Sigmoid colon (tissue), 4 donors: ENCODE results near the gene APLP2.

Experiments used
- CTCF ChIP-seq, 4 experiments: fragments of 450-650 bp in 3 of 4; fragments of 200-600 bp in 1 of 4; IDR thresholded peaks; one replicate each; pipeline ENCODE4 v1.5.1; 2016 to 2019; ENCODE audit warnings: antibody characterized with exemption in 4 of 4, mild to moderate bottlenecking in 3 of 4, moderate library complexity in 2 of 4
- EP300 ChIP-seq, 4 donors: sonication (generic); formaldehyde crosslinking; IDR thresholded peaks; one replicate each; pipeline ENCODE4 v1.6.1; 2017; ENCODE audit warnings: antibody characterized with exemption in 4 of 4
- POLR2A ChIP-seq, 2 donors: fragments of 450-650 bp; IDR thresholded peaks; one replicate each; pipeline ENCODE4 v1.6.1; 2016; ENCODE audit warnings: antibody characterized with exemption in 2 of 2, mild to moderate bottlenecking in 2 of 2, moderate library complexity in 2 of 2
- POLR2AphosphoS5 ChIP-seq, 4 donors: sonication (generic); formaldehyde crosslinking; IDR thresholded peaks; one replicate each; pipeline ENCODE4 v1.6.1; 2017; ENCODE audit warnings: antibody characterized with exemption in 4 of 4

- no peak for TF ChIP-seq CTCF (IDR thresholded peaks at IDR 0.05)
- TF ChIP-seq EP300 (IDR thresholded peaks at IDR 0.05) = no peak
- TF ChIP-seq POLR2A (IDR thresholded peaks at IDR 0.05) = no peak
- TF ChIP-seq POLR2AphosphoS5 (IDR thresholded peaks at IDR 0.05) = no peak
Measured at GRCh38 chr11:130099356-130099755, 29.7 kb downstream of the APLP2 start.
